ENCODE results near the gene ATP1A1. TPM values are rescaled to one million over a fixed set of nuclear protein-coding genes. Genes with fewer than 3 reads are reported as not detected.

ATP1A1 gene
- total RNA-seq, 3 donors from 2014 or later (not counting 1 experiment from before 2014, with no cell fraction given): 134 to 144 (median 140) TPM

DNA sequence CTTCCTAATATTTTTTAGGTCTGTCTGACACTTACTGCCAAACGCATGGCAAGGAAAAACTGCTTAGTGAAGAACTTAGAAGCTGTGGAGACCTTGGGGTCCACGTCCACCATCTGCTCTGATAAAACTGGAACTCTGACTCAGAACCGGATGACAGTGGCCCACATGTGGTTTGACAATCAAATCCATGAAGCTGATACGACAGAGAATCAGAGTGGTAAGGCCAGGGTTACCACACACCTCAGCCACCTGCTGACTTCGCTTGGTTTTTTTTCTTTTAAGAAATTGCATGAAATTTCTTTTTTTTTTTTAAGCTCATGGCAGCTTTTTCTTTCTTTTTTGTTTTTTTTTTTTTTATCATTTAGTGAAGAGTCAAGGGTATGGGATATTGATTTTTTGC, 17.2 kb downstream of the ATP1A1 start:
- intact Hi-C loops (cut with micrococcal nuclease): no loop called here
- Mint-ChIP-seq H3K9me3 (no peaks in the 10 kb centered on the region), H3K36me3 (peaks cover 51% of the 10 kb centered on the region), H3K4me1 (peaks cover 18 to 19% of the 10 kb centered on the region in 2 donors), H3K27ac (peak overlapping the region; percentile 17 to 48), H3K27me3 (ENCODE audit: low read depth in 2 of 2) (no peaks in the 10 kb centered on the region), H3K4me3 (no peak overlapping the region)
- H3K27ac ChIP-seq (ENCODE audit: low read length): no peak overlapping the region
- WGBS (ENCODE audit: insufficient coverage): 48% methylated on average over 5 of the region's 5 CpGs
- H3K36me3 ChIP-seq (ENCODE audit: control insufficient read depth, insufficient read depth, low read length): peaks cover 92% of the 10 kb centered on the region
- H3K4me1 ChIP-seq (ENCODE audit: control insufficient read depth, insufficient read depth, low read length): peaks cover 4% of the 10 kb centered on the region
- H3K4me3 ChIP-seq (ENCODE audit: low read length): no peak overlapping the region
- peak; percentile 64 to 73 (median 68) for ATAC-seq
- no peaks in the 10 kb centered on the region for H3K27me3 ChIP-seq (ENCODE audit: control insufficient read depth, insufficient read depth, low read length)
- TF ChIP-seq, protein P1, sequence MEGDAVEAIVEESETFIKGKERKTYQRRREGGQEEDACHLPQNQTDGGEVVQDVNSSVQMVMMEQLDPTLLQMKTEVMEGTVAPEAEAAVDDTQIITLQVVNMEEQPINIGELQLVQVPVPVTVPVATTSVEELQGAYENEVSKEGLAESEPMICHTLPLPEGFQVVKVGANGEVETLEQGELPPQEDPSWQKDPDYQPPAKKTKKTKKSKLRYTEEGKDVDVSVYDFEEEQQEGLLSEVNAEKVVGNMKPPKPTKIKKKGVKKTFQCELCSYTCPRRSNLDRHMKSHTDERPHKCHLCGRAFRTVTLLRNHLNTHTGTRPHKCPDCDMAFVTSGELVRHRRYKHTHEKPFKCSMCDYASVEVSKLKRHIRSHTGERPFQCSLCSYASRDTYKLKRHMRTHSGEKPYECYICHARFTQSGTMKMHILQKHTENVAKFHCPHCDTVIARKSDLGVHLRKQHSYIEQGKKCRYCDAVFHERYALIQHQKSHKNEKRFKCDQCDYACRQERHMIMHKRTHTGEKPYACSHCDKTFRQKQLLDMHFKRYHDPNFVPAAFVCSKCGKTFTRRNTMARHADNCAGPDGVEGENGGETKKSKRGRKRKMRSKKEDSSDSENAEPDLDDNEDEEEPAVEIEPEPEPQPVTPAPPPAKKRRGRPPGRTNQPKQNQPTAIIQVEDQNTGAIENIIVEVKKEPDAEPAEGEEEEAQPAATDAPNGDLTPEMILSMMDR (IDR thresholded peaks at IDR 0.05): no peak
- H3K9me3 ChIP-seq (ENCODE audit: control insufficient read depth, insufficient read depth, low read length): no peaks in the 10 kb centered on the region
- DNase-seq: peak in 1 of 2 donors; percentile 76

DNA sequence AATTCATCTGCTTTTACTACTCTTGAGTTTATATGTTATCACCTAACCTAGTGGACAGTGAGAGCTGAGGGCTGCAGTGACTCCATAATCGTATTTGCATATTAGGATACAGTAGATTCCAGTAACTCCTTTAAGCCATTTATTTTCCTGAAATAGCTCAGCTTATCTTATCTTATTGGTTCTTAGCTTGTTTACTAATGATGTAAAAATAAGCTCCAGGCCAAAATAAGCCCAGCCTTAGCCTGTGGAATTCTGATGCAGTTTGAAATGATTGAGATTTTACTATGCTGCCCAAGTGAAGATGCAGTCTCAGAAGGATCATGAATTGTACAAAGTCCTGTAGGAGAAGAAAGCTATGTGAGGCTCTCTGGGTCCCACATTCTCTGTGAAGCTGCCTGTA, 18.1 kb downstream of the ATP1A1 start:
- Mint-ChIP-seq H3K36me3 (peaks cover 54% of the 10 kb centered on the region), H3K9me3 (no peaks in the 10 kb centered on the region), H3K27ac (no peak overlapping the region), H3K27me3 (ENCODE audit: low read depth in 2 of 2) (no peaks in the 10 kb centered on the region), H3K4me3 (no peak overlapping the region), H3K4me1 (peaks cover 18 to 19% of the 10 kb centered on the region in 2 donors)
- peaks cover 4% of the 10 kb centered on the region for H3K4me1 ChIP-seq (ENCODE audit: control insufficient read depth, insufficient read depth, low read length)
- no peak overlapping the region for H3K27ac ChIP-seq (ENCODE audit: low read length)
- H3K4me3 ChIP-seq (ENCODE audit: low read length): no peak overlapping the region
- no peaks in the 10 kb centered on the region for H3K9me3 ChIP-seq (ENCODE audit: control insufficient read depth, insufficient read depth, low read length)
- ATAC-seq (no peak), DNase-seq (no peak)
- WGBS (ENCODE audit: insufficient coverage): 100% methylated on average over 1 of the region's 1 CpG
- intact Hi-C loops (cut with micrococcal nuclease): no loop called here
- H3K27me3 ChIP-seq (ENCODE audit: control insufficient read depth, insufficient read depth, low read length): no peaks in the 10 kb centered on the region
- peaks cover 93% of the 10 kb centered on the region for H3K36me3 ChIP-seq (ENCODE audit: control insufficient read depth, insufficient read depth, low read length)
- TF ChIP-seq, protein P1 (IDR thresholded peaks at IDR 0.05): no peak

DNA sequence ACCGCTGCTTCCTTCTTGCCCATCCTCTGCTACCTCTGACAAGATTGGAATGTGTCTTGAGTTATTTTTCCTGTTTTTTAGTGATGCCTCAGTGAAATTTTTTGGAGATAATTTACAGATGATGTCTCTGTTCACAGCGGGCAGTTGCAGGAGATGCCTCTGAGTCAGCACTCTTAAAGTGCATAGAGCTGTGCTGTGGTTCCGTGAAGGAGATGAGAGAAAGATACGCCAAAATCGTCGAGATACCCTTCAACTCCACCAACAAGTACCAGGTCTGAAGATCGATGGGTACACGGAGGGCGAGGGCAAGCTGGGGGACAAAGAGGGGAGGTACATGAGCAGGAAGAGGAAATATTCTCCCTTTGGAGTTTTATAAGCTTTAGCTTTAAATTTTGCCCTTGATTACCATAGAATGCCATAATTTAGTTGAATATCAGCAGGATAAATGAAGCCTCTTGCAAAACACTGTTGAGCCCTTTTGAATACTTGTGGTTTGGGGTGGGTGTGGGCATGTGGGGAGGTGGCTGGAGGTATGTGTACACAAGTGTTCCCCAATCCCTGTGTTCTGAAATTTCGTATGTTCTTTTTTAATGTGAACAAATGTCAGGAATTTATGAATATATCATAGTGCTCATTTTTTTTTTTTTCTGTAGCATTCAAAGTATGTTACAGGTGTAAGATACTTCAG, 19.8 kb downstream of the ATP1A1 start:
- H3K4me1 ChIP-seq (ENCODE audit: control insufficient read depth, insufficient read depth, low read length): peaks cover 4% of the 10 kb centered on the region
- ATAC-seq (no peak), DNase-seq (no peak)
- H3K27ac Mint-ChIP-seq: peak overlapping the region in 1 of 2 donors; percentile 72
- no peak overlapping the region for H3K27ac ChIP-seq (ENCODE audit: low read length)
- H3K4me3 Mint-ChIP-seq: no peak overlapping the region
- no peaks in the 10 kb centered on the region for H3K27me3 Mint-ChIP-seq (ENCODE audit: low read depth in 2 of 2)
- no peaks in the 10 kb centered on the region for H3K9me3 Mint-ChIP-seq
- peaks cover 18 to 19% of the 10 kb centered on the region in 2 donors for H3K4me1 Mint-ChIP-seq
- H3K27me3 ChIP-seq (ENCODE audit: control insufficient read depth, insufficient read depth, low read length): no peaks in the 10 kb centered on the region
- H3K4me3 ChIP-seq (ENCODE audit: low read length): no peak overlapping the region
- H3K36me3 Mint-ChIP-seq: peaks cover 51% of the 10 kb centered on the region
- H3K36me3 ChIP-seq (ENCODE audit: control insufficient read depth, insufficient read depth, low read length): peaks cover 97% of the 10 kb centered on the region
- 83% methylated on average over 3 of the region's 10 CpGs for WGBS (ENCODE audit: insufficient coverage)
- TF ChIP-seq, protein P1 (IDR thresholded peaks at IDR 0.05): no peak
- no peaks in the 10 kb centered on the region for H3K9me3 ChIP-seq (ENCODE audit: control insufficient read depth, insufficient read depth, low read length)
- intact Hi-C loops (cut with micrococcal nuclease): no loop called here

DNA sequence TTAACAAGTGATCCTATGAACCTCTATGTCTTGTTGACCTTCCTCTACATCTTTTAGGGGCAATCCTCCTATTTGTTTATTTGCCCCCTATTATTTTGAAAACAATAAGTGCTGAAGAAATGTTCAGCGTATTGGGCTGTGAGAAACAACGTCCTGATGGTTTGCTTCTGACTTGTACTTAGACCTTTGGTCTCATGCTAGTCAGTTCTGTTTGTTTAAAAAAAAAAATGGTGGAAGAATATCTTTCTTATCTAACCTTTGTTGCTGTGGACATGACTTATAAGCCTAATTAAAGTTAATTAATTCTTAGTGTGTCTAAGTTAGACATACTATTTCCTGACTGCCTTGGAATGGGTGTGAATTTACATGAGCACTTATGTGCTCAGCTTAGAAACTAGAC, 20.7 kb downstream of the ATP1A1 start:
- TF ChIP-seq, protein P1 (IDR thresholded peaks at IDR 0.05): no peak
- peaks cover 18 to 19% of the 10 kb centered on the region in 2 donors for H3K4me1 Mint-ChIP-seq
- no peaks in the 10 kb centered on the region for H3K27me3 ChIP-seq (ENCODE audit: control insufficient read depth, insufficient read depth, low read length)
- 100% methylated on average over 2 of the region's 2 CpGs for WGBS (ENCODE audit: insufficient coverage)
- H3K4me3 Mint-ChIP-seq: no peak overlapping the region
- no peaks in the 10 kb centered on the region for H3K9me3 Mint-ChIP-seq
- peaks cover 4% of the 10 kb centered on the region for H3K4me1 ChIP-seq (ENCODE audit: control insufficient read depth, insufficient read depth, low read length)
- H3K4me3 ChIP-seq (ENCODE audit: low read length): no peak overlapping the region
- peaks cover 97% of the 10 kb centered on the region for H3K36me3 ChIP-seq (ENCODE audit: control insufficient read depth, insufficient read depth, low read length)
- DNase-seq: no peak
- H3K36me3 Mint-ChIP-seq: peaks cover 51% of the 10 kb centered on the region
- H3K27ac Mint-ChIP-seq: peak overlapping the region in 1 of 2 donors; percentile 6
- ATAC-seq: no peak
- intact Hi-C loops (cut with micrococcal nuclease): no loop called here
- H3K27me3 Mint-ChIP-seq (ENCODE audit: low read depth in 2 of 2): no peaks in the 10 kb centered on the region
- no peaks in the 10 kb centered on the region for H3K9me3 ChIP-seq (ENCODE audit: control insufficient read depth, insufficient read depth, low read length)
- H3K27ac ChIP-seq (ENCODE audit: low read length): no peak overlapping the region

All from natural killer cell (primary cell).